Measurements from ENCODE around the gene FUT7.

GRCh38 chr9:137014776-137015539 is 16.9 kb downstream of the FUT7 start:
- TF ChIP-seq, protein P1, sequence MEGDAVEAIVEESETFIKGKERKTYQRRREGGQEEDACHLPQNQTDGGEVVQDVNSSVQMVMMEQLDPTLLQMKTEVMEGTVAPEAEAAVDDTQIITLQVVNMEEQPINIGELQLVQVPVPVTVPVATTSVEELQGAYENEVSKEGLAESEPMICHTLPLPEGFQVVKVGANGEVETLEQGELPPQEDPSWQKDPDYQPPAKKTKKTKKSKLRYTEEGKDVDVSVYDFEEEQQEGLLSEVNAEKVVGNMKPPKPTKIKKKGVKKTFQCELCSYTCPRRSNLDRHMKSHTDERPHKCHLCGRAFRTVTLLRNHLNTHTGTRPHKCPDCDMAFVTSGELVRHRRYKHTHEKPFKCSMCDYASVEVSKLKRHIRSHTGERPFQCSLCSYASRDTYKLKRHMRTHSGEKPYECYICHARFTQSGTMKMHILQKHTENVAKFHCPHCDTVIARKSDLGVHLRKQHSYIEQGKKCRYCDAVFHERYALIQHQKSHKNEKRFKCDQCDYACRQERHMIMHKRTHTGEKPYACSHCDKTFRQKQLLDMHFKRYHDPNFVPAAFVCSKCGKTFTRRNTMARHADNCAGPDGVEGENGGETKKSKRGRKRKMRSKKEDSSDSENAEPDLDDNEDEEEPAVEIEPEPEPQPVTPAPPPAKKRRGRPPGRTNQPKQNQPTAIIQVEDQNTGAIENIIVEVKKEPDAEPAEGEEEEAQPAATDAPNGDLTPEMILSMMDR (conservative IDR thresholded peaks at IDR 0.05 in 1 of 2, IDR thresholded peaks at IDR 0.05 in 1 of 2; ENCODE audit: low read depth in 1 of 2, low read length in 2 of 2), result no peak
- TF ChIP-seq EZH2 (IDR thresholded peaks at IDR 0.05; ENCODE audit: low read length, missing control alignments), result no peak
